HepG2 (cell line): ENCODE measurements around the gene POLN. TPM values are rescaled to one million over a fixed set of nuclear protein-coding genes. Genes with fewer than 3 reads are reported as not detected.

Experiments used
- ARID4A ChIP-seq: sonication (generic); formaldehyde crosslinking; IDR thresholded peaks from 2 replicates; pipeline ENCODE4 v1.5.0; 2020; ENCODE audit warnings: mild to moderate bottlenecking, missing genetic modification reagents, borderline replicate concordance
- HMGXB4 ChIP-seq, 2 experiments: sonication (generic) in 1 of 2; formaldehyde crosslinking in 1 of 2; IDR thresholded peaks; 2 replicates each; pipeline versions ENCODE4 v1.4.0 to v1.6.1; 2018 to 2020; ENCODE audit warnings: missing genetic modification reagents in 2 of 2, borderline replicate concordance in 1 of 2, low read depth in 1 of 2, mild to moderate bottlenecking in 1 of 2, missing biosample characterization in 1 of 2
- HOMEZ ChIP-seq: IDR thresholded peaks from 2 replicates; pipeline ENCODE4 v1.6.1; 2016; ENCODE audit warnings: low read depth
- MLXIP ChIP-seq: sonication (generic); formaldehyde crosslinking; IDR thresholded peaks from 2 replicates; pipeline ENCODE4 v1.9.0; 2021; ENCODE audit warnings: missing genetic modification reagents, borderline replicate concordance
- USF2 ChIP-seq, 2 experiments: sonication (generic) in 1 of 2; formaldehyde crosslinking in 1 of 2; IDR thresholded peaks; 2 replicates each; pipeline versions ENCODE4 v1.5.1 to v1.6.1; 2011 to 2020; ENCODE audit warnings: borderline replicate concordance in 1 of 2, low read depth in 1 of 2, low read length in 1 of 2, mild to moderate bottlenecking in 1 of 2, missing genetic modification reagents in 1 of 2, moderate library complexity in 1 of 2
- ZBED4 ChIP-seq: sonication (generic); formaldehyde crosslinking; IDR thresholded peaks from 2 replicates; pipeline ENCODE4 v1.4.0; 2020; ENCODE audit warnings: missing genetic modification reagents, borderline replicate concordance
- ZSCAN29 ChIP-seq: sonication (generic); formaldehyde crosslinking; conservative IDR thresholded peaks from 2 replicates; pipeline ENCODE4 v1.4.0; 2020; ENCODE audit warnings: mild to moderate bottlenecking, missing genetic modification reagents
- polyA plus RNA-seq, 8 experiments: library from polyadenylated mRNA; depleted of rRNA in 3 of 8; stranded (reverse) in 7 of 8; unstranded in 1 of 8; fragments of >200 nt; fragmentation: Illumina TruSeq in 4 of 8; extraction: Trizol in 4 of 8; gene quantifications; 2 replicates each; pipeline versions ENCODE4 v1.2.1 to v1.2.3, GENCODE V29; 2011 to 2016; ENCODE audit warnings: low read depth in 4 of 8, missing spikeins in 1 of 8, mixed read lengths in 1 of 8; ENCODE audit not compliant: insufficient read depth in 1 of 8
- total RNA-seq, 5 experiments: library from RNA; depleted of rRNA; stranded (reverse); fragments of >200 nt; fragmentation: Illumina TruSeq; extraction: Trizol; gene quantifications; 2 replicates each; pipeline ENCODE4 v1.2.3, GENCODE V29; 2016; ENCODE audit warnings: low read depth in 1 of 5

Gene POLN
- total and polyA plus RNA-seq, 2 of the 13 experiments (the other 11 are each of a cell fraction or from before 2014, with no cell fraction given), result 0.93 to 1.5 TPM

- TF ChIP-seq ZBED4 (CRISPR knock-in tag) (no peak), HOMEZ (CRISPR knock-in tag) (no peak), MLXIP (CRISPR knock-in tag) (no peak), ZSCAN29 (CRISPR knock-in tag) (no peak), USF2 (IDR thresholded peaks at IDR 0.05; ENCODE audit: low read depth, low read length) (no peak), USF2 (CRISPR knock-in tag; IDR thresholded peaks at IDR 0.05; ENCODE audit: borderline replicate concordance) (no peak), HMGXB4 (CRISPR knock-in tag; IDR thresholded peaks at IDR 0.05; ENCODE audit: borderline replicate concordance in 1 of 2, low read depth in 1 of 2) (no peak), ARID4A (CRISPR knock-in tag) (no peak)
Measured at GRCh38 chr4:2061186-2062131, 180.5 kb downstream of the POLN start (continued).
